Keratinocyte (primary cell): Measurements from ENCODE around the gene CLIC3. TPM values are rescaled to one million over a fixed set of nuclear protein-coding genes. Genes with fewer than 3 reads are reported as not detected.

Experiments
- DNase-seq: peaks from one replicate; pipeline ENCODE4 v3.0.0-alpha.2; 2011; ENCODE audit warnings: low read depth, missing footprints, low spot score
- FAIRE-seq: peaks from 2 replicates; lab custom pipeline; 2011; peaks lifted over from hg19 to GRCh38; lab: Jason Lieb, UNC
- H2AFZ ChIP-seq: 2 replicates; pipeline ENCODE4 v1.6.0; 2012; ENCODE audit warnings: low read length, control low read depth, inconsistent platforms; ENCODE audit not compliant: control insufficient read depth
- H3K27ac ChIP-seq: 2 replicates; pipeline ENCODE4 v1.5.1; 2011; ENCODE audit warnings: low read length; ENCODE audit not compliant: control insufficient read depth, insufficient read depth
- H3K27me3 ChIP-seq: 3 replicates; pipeline ENCODE4 v1.6.0; 2011; ENCODE audit warnings: low read length; ENCODE audit not compliant: control insufficient read depth, insufficient read depth; ENCODE audit errors: extremely low read depth
- H3K36me3 ChIP-seq, 2 experiments: 2 replicates in 1 of 2; 3 replicates in 1 of 2; pipeline ENCODE4 v1.5.1; 2011; ENCODE audit warnings: low read length in 2 of 2, mild to moderate bottlenecking in 1 of 2; ENCODE audit not compliant: control insufficient read depth in 2 of 2, insufficient read depth in 2 of 2; ENCODE audit errors: extremely low read depth in 1 of 2
- H3K4me1 ChIP-seq: 3 replicates; pipeline ENCODE4 v1.5.1; 2011; ENCODE audit warnings: low read length; ENCODE audit not compliant: control insufficient read depth, insufficient read depth; ENCODE audit errors: extremely low read depth
- H3K4me2 ChIP-seq: 3 replicates; pipeline ENCODE4 v1.6.0; 2011; ENCODE audit warnings: low read depth, low read length; ENCODE audit not compliant: control insufficient read depth, insufficient read depth; ENCODE audit errors: extremely low read depth
- H3K4me3 ChIP-seq, 3 experiments: fragments of 200-600 bp in 1 of 3; sonication (generic) in 1 of 3; 2 replicates in 2 of 3; 3 replicates in 1 of 3; pipeline ENCODE4 v1.5.1; 2011 to 2016; ENCODE audit warnings: low read length in 3 of 3, mild to moderate bottlenecking in 3 of 3, control low read depth in 2 of 3, inconsistent platforms in 1 of 3, low read depth in 1 of 3, mixed read lengths in 1 of 3, mixed run types in 1 of 3, moderate library complexity in 1 of 3; ENCODE audit not compliant: control insufficient read depth in 2 of 3, insufficient read depth in 2 of 3; ENCODE audit errors: extremely low read depth in 1 of 3
- H3K79me2 ChIP-seq: 2 replicates; pipeline ENCODE4 v1.6.0; 2012; ENCODE audit warnings: low read length; ENCODE audit not compliant: control insufficient read depth, insufficient read depth
- H3K9ac ChIP-seq: 3 replicates; pipeline ENCODE4 v1.6.0; 2011; ENCODE audit warnings: low read length; ENCODE audit not compliant: control insufficient read depth, insufficient read depth; ENCODE audit errors: extremely low read depth
- H3K9me1 ChIP-seq: 3 replicates; pipeline ENCODE4 v1.6.0; 2011; ENCODE audit warnings: low read length; ENCODE audit not compliant: control insufficient read depth, insufficient read depth; ENCODE audit errors: extremely low read depth
- H3K9me3 ChIP-seq: 2 replicates; pipeline ENCODE4 v1.5.1; 2012; ENCODE audit warnings: low read depth, low read length; ENCODE audit not compliant: control insufficient read depth
- H4K20me1 ChIP-seq: 3 replicates; pipeline ENCODE4 v1.6.0; 2011; ENCODE audit warnings: low read length; ENCODE audit not compliant: control insufficient read depth, insufficient read depth; ENCODE audit errors: extremely low read depth
- CTCF ChIP-seq, 3 experiments: IDR thresholded peaks in 1 of 3; conservative IDR thresholded peaks in 1 of 3; optimal IDR thresholded peaks in 1 of 3; 2 replicates in 2 of 3; 3 replicates in 1 of 3; pipeline versions ENCODE3 to v1.5.1; 2011; ENCODE audit warnings: low read length in 3 of 3, mild to moderate bottlenecking in 3 of 3, moderate library complexity in 2 of 3, control low read depth in 1 of 3, inconsistent platforms in 1 of 3; ENCODE audit not compliant: insufficient read depth in 2 of 3; ENCODE audit errors: extremely low read depth in 1 of 3
- EZH2 ChIP-seq: IDR thresholded peaks from one replicate; pipeline ENCODE4 v1.6.1; 2012; ENCODE audit warnings: inconsistent platforms, mild to moderate bottlenecking, low read length, moderate library complexity
- dilution Hi-C: fragments of 300-500 bp; cut with MboI; formaldehyde crosslinking; loops from one replicate; pipeline ENCODE4 v1.7.0; 2020; ENCODE audit warnings: low sequenced_read_pairs; ENCODE audit not compliant: extremely low pct_ligation_motif_present
- polyA plus RNA-seq, 5 experiments: library from polyadenylated mRNA; depleted of rRNA in 3 of 5; stranded (reverse) in 3 of 5; stranded (forward) in 1 of 5; unstranded in 1 of 5; fragments of >200 nt; gene quantifications; 1 replicate in 1 of 5; 2 replicates in 3 of 5; 3 replicates in 1 of 5; pipeline versions ENCODE4 v1.2.1 to v1.2.3, GENCODE V29; 2011 to 2012; ENCODE audit warnings: missing spikeins in 2 of 5, low read depth in 1 of 5, low replicate concordance in 1 of 5

CLIC3 gene
- polyA plus RNA-seq, 1 donor (not counting 4 experiments of a cell fraction or from before 2014, with no cell fraction given) = 5.5 TPM

GRCh38 chr9:137042751-137043727 lies 46.7 kb upstream of the CLIC3 start:
- FAIRE-seq (no peak), DNase-seq (no peak)
- peaks cover 11% of the 10 kb centered on the region for H3K4me1 ChIP-seq
- H3K4me3 ChIP-seq = no peak overlapping the region
- no peaks in the 10 kb centered on the region for H3K9me1 ChIP-seq
- no peak overlapping the region for H3K27ac ChIP-seq
- dilution Hi-C loops = no loop called here
- H3K9ac ChIP-seq = no peak overlapping the region
- H3K36me3 ChIP-seq = peaks cover 0 to 4% of the 10 kb centered on the region in 2 experiments
- H4K20me1 ChIP-seq = peaks cover 6% of the 10 kb centered on the region
- H3K9me3 ChIP-seq = no peaks in the 10 kb centered on the region
- no peak overlapping the region for H3K4me2 ChIP-seq
- peaks cover 17% of the 10 kb centered on the region for H3K27me3 ChIP-seq
- peaks cover 2% of the 10 kb centered on the region for H3K79me2 ChIP-seq
- no peak overlapping the region for H2AFZ ChIP-seq
- no peak for TF ChIP-seq EZH2

GRCh38 chr9:137041124-137041523 lies 44.8 kb upstream of the CLIC3 start:
- Histone ChIP-seq H3K27me3 (peaks cover 17% of the 10 kb centered on the region), H3K27ac (no peak overlapping the region), H3K4me2 (no peak overlapping the region), H3K9me3 (no peaks in the 10 kb centered on the region), H2AFZ (no peak overlapping the region), H3K4me3 (no peak overlapping the region), H3K4me1 (peaks cover 11% of the 10 kb centered on the region), H3K9me1 (no peaks in the 10 kb centered on the region), H3K79me2 (peaks cover 2% of the 10 kb centered on the region), H3K36me3 (peaks cover 0 to 4% of the 10 kb centered on the region in 2 experiments), H4K20me1 (peaks cover 6% of the 10 kb centered on the region), H3K9ac (no peak overlapping the region)
- dilution Hi-C loops = no loop called here
- no peak for TF ChIP-seq EZH2
- TF ChIP-seq CTCF (optimal IDR thresholded peaks at IDR 0.05 in 1 of 3, IDR thresholded peaks at IDR 0.05 in 1 of 3, conservative IDR thresholded peaks at IDR 0.05 in 1 of 3; ENCODE audit: extremely low read depth in 1 of 3, insufficient read depth in 2 of 3, low read length in 3 of 3) = no peak
- DNase-seq (no peak), FAIRE-seq (no peak)
